CD14-positive monocyte (primary cell): Measurements from ENCODE around the gene CST9L. TPM values are rescaled to one million over a fixed set of nuclear protein-coding genes. Genes with fewer than 3 reads are reported as not detected.

Experiments used
- DNase-seq, 3 donors: peaks; one replicate each; pipeline ENCODE4 v3.0.0-alpha.2; 2011 to 2022
- H2AFZ ChIP-seq: 2 replicates; pipeline ENCODE4 v1.6.0; 2012; ENCODE audit warnings: mild to moderate bottlenecking, low read depth, low read length, inconsistent platforms; ENCODE audit not compliant: insufficient read depth, poor library complexity, severe bottlenecking
- H3K27ac ChIP-seq, 2 donors: 1 replicate in 1 of 2; 2 replicates in 1 of 2; pipeline ENCODE4 v1.5.1; 2012 to 2013; ENCODE audit warnings: low read length in 2 of 2, control low read depth in 1 of 2, inconsistent platforms in 1 of 2, low read depth in 1 of 2, mild to moderate bottlenecking in 1 of 2
- H3K27me3 ChIP-seq, 2 donors: one replicate each; pipeline versions ENCODE4 v1.6.0 to v1.6.1; 2011 to 2013; ENCODE audit warnings: low read length in 2 of 2; ENCODE audit not compliant: control insufficient read depth in 2 of 2, insufficient read depth in 2 of 2
- H3K36me3 ChIP-seq, 2 donors: replicated peaks in 1 of 2; 1 replicate in 1 of 2; 2 replicates in 1 of 2; pipeline versions ENCODE4 v1.5.1 to v1.6.1; 2012 to 2013; ENCODE audit warnings: low read length in 2 of 2, control low read depth in 1 of 2, inconsistent platforms in 1 of 2, mild to moderate bottlenecking in 1 of 2; ENCODE audit not compliant: insufficient read depth in 2 of 2, control insufficient read depth in 1 of 2
- H3K4me1 ChIP-seq, 2 donors: 1 replicate in 1 of 2; 2 replicates in 1 of 2; pipeline versions ENCODE4 v1.5.1 to v1.6.1; 2012 to 2013; ENCODE audit warnings: low read length in 2 of 2, control low read depth in 1 of 2, inconsistent platforms in 1 of 2, mild to moderate bottlenecking in 1 of 2, moderate library complexity in 1 of 2; ENCODE audit not compliant: insufficient read depth in 2 of 2, control insufficient read depth in 1 of 2
- H3K4me2 ChIP-seq: replicated peaks from 2 replicates; pipeline ENCODE3; 2012; ENCODE audit warnings: low read length, moderate library complexity, mild to moderate bottlenecking; ENCODE audit not compliant: poor library complexity, severe bottlenecking; ENCODE audit errors: extremely low read depth
- H3K4me3 ChIP-seq, 3 experiments: fragments of 200-600 bp in 1 of 3; sonication (generic) in 1 of 3; replicated peaks in 1 of 3; 1 replicate in 2 of 3; 2 replicates in 1 of 3; pipeline ENCODE4 v1.5.1; 2011 to 2013; ENCODE audit warnings: low read length in 3 of 3, mild to moderate bottlenecking in 3 of 3, control low read depth in 2 of 3, low read depth in 2 of 3, inconsistent platforms in 1 of 3, moderate library complexity in 1 of 3
- H3K79me2 ChIP-seq: 2 replicates; pipeline ENCODE4 v1.6.0; 2012; ENCODE audit warnings: mild to moderate bottlenecking, control low read depth, inconsistent platforms, low read length, moderate library complexity; ENCODE audit not compliant: insufficient read depth
- H3K9ac ChIP-seq: 2 replicates; pipeline ENCODE4 v1.6.0; 2017; ENCODE audit warnings: low read length, mild to moderate bottlenecking; ENCODE audit not compliant: insufficient read depth, poor library complexity, severe bottlenecking
- H3K9me3 ChIP-seq, 2 donors: replicated peaks in 1 of 2; 1 replicate in 1 of 2; 2 replicates in 1 of 2; pipeline versions ENCODE4 v1.5.1 to v1.6.1; 2012 to 2013; ENCODE audit warnings: low read length in 2 of 2, control low read depth in 1 of 2; ENCODE audit not compliant: control insufficient read depth in 1 of 2, insufficient read depth in 1 of 2
- H4K20me1 ChIP-seq: 2 replicates; pipeline ENCODE4 v1.6.0; 2012; ENCODE audit warnings: mild to moderate bottlenecking, low read length, control low read depth, moderate library complexity; ENCODE audit not compliant: insufficient read depth
- H3K27ac Mint-ChIP-seq, 7 donors: one replicate each; pipeline ENCODE4 v1.8.0; 2020; ENCODE audit warnings: mild to moderate bottlenecking in 7 of 7, mixed read lengths in 7 of 7, moderate library complexity in 6 of 7, inconsistent platforms in 2 of 7
- H3K27me3 Mint-ChIP-seq, 3 donors: one replicate each; pipeline ENCODE4 v1.8.0; 2021 to 2022; ENCODE audit warnings: low read depth in 3 of 3, mild to moderate bottlenecking in 3 of 3, mixed read lengths in 3 of 3, moderate library complexity in 3 of 3, inconsistent platforms in 1 of 3
- H3K36me3 Mint-ChIP-seq, 2 donors: one replicate each; pipeline ENCODE4 v1.8.0; 2020; ENCODE audit warnings: mixed read lengths in 2 of 2, inconsistent platforms in 1 of 2, mild to moderate bottlenecking in 1 of 2
- H3K4me1 Mint-ChIP-seq: one replicate; pipeline ENCODE4 v1.8.0; 2020; ENCODE audit warnings: mild to moderate bottlenecking, mixed read lengths
- H3K4me3 Mint-ChIP-seq, 2 donors: one replicate each; pipeline ENCODE4 v1.8.0; 2020; ENCODE audit warnings: mild to moderate bottlenecking in 2 of 2, mixed read lengths in 2 of 2, moderate library complexity in 1 of 2
- H3K9me3 Mint-ChIP-seq, 7 donors: one replicate each; pipeline ENCODE4 v1.8.0; 2020 to 2022; ENCODE audit warnings: mixed read lengths in 7 of 7, mild to moderate bottlenecking in 6 of 7, moderate library complexity in 6 of 7, inconsistent platforms in 2 of 7
- CTCF ChIP-seq: fragments of 200-600 bp; IDR thresholded peaks from one replicate; pipeline ENCODE4 v1.8.0; 2022; ENCODE audit warnings: antibody characterized with exemption, mild to moderate bottlenecking
- whole genome bisulfite sequencing: methylation state at CpG from one replicate; pipeline ENCODE4 v1.1.5; 2013; ENCODE audit warnings: missing lambda C conversion rate; ENCODE audit not compliant: insufficient coverage; 5-methylcytosine and 5-hydroxymethylcytosine counted together
- intact Hi-C, 2 donors: fragments of 100-400 bp; cut with micrococcal nuclease; formaldehyde crosslinking; loops; one replicate each; pipeline versions ENCODE4 v1.15.0 to v1.15.1; 2023
- polyA plus RNA-seq, 3 donors: library from polyadenylated mRNA; depleted of rRNA in 1 of 3; unstranded in 2 of 3; stranded (reverse) in 1 of 3; fragments of 300-500 nt in 2 of 3; fragments of >200 nt in 1 of 3; fragmentation: Illumina TruSeq in 2 of 3; gene quantifications; 1 replicate in 2 of 3; 2 replicates in 1 of 3; pipeline ENCODE4 v1.2.3, GENCODE V29; 2012 to 2021

The CST9L gene
- polyA plus RNA-seq, 3 donors = not detected

- no peak for DNase-seq
- no peak overlapping the region for H2AFZ ChIP-seq
- no peaks in the 10 kb centered on the region for H3K27me3 ChIP-seq
- Mint-ChIP-seq H3K4me1 (peaks cover 1% of the 10 kb centered on the region), H3K27me3 (peaks cover 2 to 7% (median 5%) of the 10 kb centered on the region in 3 donors), H3K27ac (no peak overlapping the region), H3K9me3 (peaks cover 12 to 20% (median 15%) of the 10 kb centered on the region in 7 donors), H3K4me3 (no peak overlapping the region), H3K36me3 (no peaks in the 10 kb centered on the region)
- H3K27ac ChIP-seq = no peak overlapping the region
- TF ChIP-seq CTCF = no peak
- H3K79me2 ChIP-seq = no peaks in the 10 kb centered on the region
- H3K9me3 ChIP-seq = peaks cover 15% of the 10 kb centered on the region in 2 donors
- WGBS = 100% methylated on average over 2 of the region's 7 CpGs
- intact Hi-C loops = no loop called here
- no peak overlapping the region for H3K4me2 ChIP-seq
- no peaks in the 10 kb centered on the region for H3K4me1 ChIP-seq
- no peaks in the 10 kb centered on the region for H3K36me3 ChIP-seq
- H4K20me1 ChIP-seq = no peaks in the 10 kb centered on the region
- no peak overlapping the region for H3K9ac ChIP-seq
- H3K4me3 ChIP-seq = no peak overlapping the region
These were observed 1.9 kb downstream of the CST9L start for GRCh38 chr20:23566199-23566932.

GRCh38 chr20:23565503-23566045 is 2.7 kb downstream of the CST9L start:
- Histone ChIP-seq H3K9me3 (peaks cover 19 to 20% of the 10 kb centered on the region in 2 donors), H3K79me2 (no peaks in the 10 kb centered on the region), H3K27ac (no peak overlapping the region), H2AFZ (no peak overlapping the region), H3K27me3 (no peaks in the 10 kb centered on the region), H3K9ac (no peak overlapping the region), H4K20me1 (no peaks in the 10 kb centered on the region), H3K36me3 (no peaks in the 10 kb centered on the region), H3K4me2 (no peak overlapping the region), H3K4me3 (no peak overlapping the region), H3K4me1 (no peaks in the 10 kb centered on the region)
- no peak for DNase-seq
- Mint-ChIP-seq H3K4me1 (peaks cover 1% of the 10 kb centered on the region), H3K27me3 (peaks cover 2 to 7% (median 6%) of the 10 kb centered on the region in 3 donors), H3K4me3 (no peak overlapping the region), H3K27ac (peak overlapping the region in 1 of 7 donors; percentile 46), H3K9me3 (peaks cover 16 to 23% (median 19%) of the 10 kb centered on the region in 7 donors), H3K36me3 (no peaks in the 10 kb centered on the region)
- no peak for TF ChIP-seq CTCF
- WGBS = no CpG with 5 or more reads among the region's 2 CpGs
- intact Hi-C loops = no loop called here
